SK-N-SH (cell line): ENCODE measurements around the gene PRKCB. TPM values are rescaled to one million over a fixed set of nuclear protein-coding genes. Genes with fewer than 3 reads are reported as not detected.

Source experiments
- CTCF ChIA-PET: fragments of 300-600, 350-600 bp; formaldehyde crosslinking; extraction: SDS; loops from one replicate; lab custom pipeline; 2021; lab: Yijun Ruan, JAX
- POLR2A ChIA-PET: fragments of 350-600 bp; sonication (Branson Sonifier 250); formaldehyde crosslinking; extraction: SDS; loops from one replicate; lab custom pipeline; 2020; ENCODE audit warnings: antibody characterized with exemption, inconsistent platforms; lab: Yijun Ruan, JAX
- DNase-seq: peaks from one replicate; pipeline ENCODE4 v3.0.0; 2012
- H2AFZ ChIP-seq: fragments of 200-600 bp; sonication (generic); 2 replicates; pipeline ENCODE4 v1.8.1; 2016; ENCODE audit warnings: antibody characterized with exemption, mild to moderate bottlenecking, low read depth
- H3F3A ChIP-seq: fragments of 200-600 bp; sonication (generic); replicated peaks from 2 replicates; pipeline ENCODE3; 2016; ENCODE audit warnings: antibody characterized with exemption, mild to moderate bottlenecking; ENCODE audit not compliant: insufficient read depth
- H3K27ac ChIP-seq, 2 experiments: fragments of 200-500 bp in 1 of 2; fragments of 200-600 bp in 1 of 2; sonication (Bioruptor generic) in 1 of 2; sonication (generic), shearing (Covaris generic) in 1 of 2; 2 replicates each; pipeline versions ENCODE4 v1.5.1 to v1.6.1; 2014 to 2016; ENCODE audit warnings: low read depth in 2 of 2, inconsistent platforms in 1 of 2, low read length in 1 of 2, mild to moderate bottlenecking in 1 of 2, mixed read lengths in 1 of 2
- H3K27me3 ChIP-seq: fragments of 200-600 bp; sonication (generic), shearing (Covaris generic); 2 replicates; pipeline ENCODE4 v1.6.1; 2016; ENCODE audit warnings: mixed run types; ENCODE audit not compliant: insufficient read depth
- H3K36me3 ChIP-seq, 2 experiments: fragments of 200-500 bp in 1 of 2; fragments of 200-600 bp in 1 of 2; sonication (Bioruptor generic) in 1 of 2; sonication (generic) in 1 of 2; replicated peaks in 1 of 2; 2 replicates each; pipeline versions ENCODE3 to v1.5.1; 2014 to 2016; ENCODE audit warnings: low read length in 1 of 2, mild to moderate bottlenecking in 1 of 2; ENCODE audit not compliant: insufficient read depth in 2 of 2, control insufficient read depth in 1 of 2
- H3K4me1 ChIP-seq, 2 experiments: fragments of 200-500 bp in 1 of 2; fragments of 200-600 bp in 1 of 2; sonication (Bioruptor generic) in 1 of 2; sonication (generic), shearing (Covaris generic) in 1 of 2; 2 replicates each; pipeline versions ENCODE4 v1.5.1 to v1.6.1; 2014 to 2016; ENCODE audit warnings: low read depth in 1 of 2, low read length in 1 of 2, mixed run types in 1 of 2; ENCODE audit not compliant: insufficient read depth in 2 of 2, control insufficient read depth in 1 of 2
- H3K4me2 ChIP-seq: fragments of 200-600 bp; sonication (generic), shearing (Covaris generic); 2 replicates; pipeline ENCODE4 v1.6.1; 2017; ENCODE audit warnings: mixed run types
- H3K4me3 ChIP-seq, 2 experiments: fragments of 200-500 bp in 1 of 2; fragments of 200-600 bp in 1 of 2; sonication (Bioruptor generic) in 1 of 2; sonication (generic), shearing (Covaris generic) in 1 of 2; 2 replicates each; pipeline versions ENCODE4 v1.5.1 to v1.8.1; 2014 to 2016; ENCODE audit warnings: low read depth in 2 of 2, inconsistent platforms in 1 of 2, low read length in 1 of 2, mild to moderate bottlenecking in 1 of 2, mixed read lengths in 1 of 2, moderate library complexity in 1 of 2
- H3K79me2 ChIP-seq: fragments of 200-600 bp; sonication (generic); 2 replicates; pipeline ENCODE4 v1.8.1; 2017; ENCODE audit warnings: mild to moderate bottlenecking; ENCODE audit not compliant: insufficient read depth
- H3K9ac ChIP-seq: fragments of 200-600 bp; sonication (generic); 2 replicates; pipeline ENCODE4 v1.6.1; 2017; ENCODE audit warnings: mixed run types
- H3K9me2 ChIP-seq: fragments of 200-600 bp; sonication (generic); 2 replicates; pipeline ENCODE4 v1.6.1; 2017; ENCODE audit warnings: mixed run types
- H3K9me3 ChIP-seq: fragments of 200-600 bp; sonication (generic); 2 replicates; pipeline ENCODE4 v1.6.1; 2017; ENCODE audit warnings: mixed run types, mild to moderate bottlenecking, moderate library complexity
- H4K20me1 ChIP-seq: fragments of 200-600 bp; sonication (generic); 2 replicates; pipeline ENCODE4 v1.6.1; 2017; ENCODE audit warnings: mild to moderate bottlenecking, mixed run types; ENCODE audit not compliant: insufficient read depth
- CTCF ChIP-seq: fragments of 200-600 bp; sonication (generic); IDR thresholded peaks from 2 replicates; pipeline ENCODE4 v1.6.1; 2017; ENCODE audit warnings: antibody characterized with exemption, mild to moderate bottlenecking, moderate library complexity
- ELF1 ChIP-seq: IDR thresholded peaks from 2 replicates; pipeline ENCODE4 v1.4.0; 2012
- EP300 ChIP-seq, 2 experiments: IDR thresholded peaks; 2 replicates each; pipeline versions ENCODE4 v1.4.0 to v1.6.1; 2012; ENCODE audit warnings: borderline replicate concordance in 1 of 2, low read depth in 1 of 2, low read length in 1 of 2
- EZH2phosphoT487 ChIP-seq: fragments of 200-600 bp; sonication (generic); IDR thresholded peaks from 2 replicates; pipeline ENCODE4 v1.6.1; 2017; ENCODE audit warnings: low read depth, mixed run types, mild to moderate bottlenecking, antibody characterized with exemption, moderate library complexity, borderline replicate concordance
- FOXJ3 ChIP-seq: sonication (generic); formaldehyde crosslinking; IDR thresholded peaks from 2 replicates; pipeline ENCODE4 v1.5.1; 2020; ENCODE audit warnings: mild to moderate bottlenecking, missing genetic modification reagents
- GATA2 ChIP-seq: sonication (generic); formaldehyde crosslinking; IDR thresholded peaks from 2 replicates; pipeline ENCODE4 v1.5.0; 2020; ENCODE audit warnings: mild to moderate bottlenecking, missing genetic modification reagents
- JUND ChIP-seq: IDR thresholded peaks from 2 replicates; pipeline ENCODE4 v1.4.0; 2012
- MAX ChIP-seq: IDR thresholded peaks from 2 replicates; pipeline ENCODE4 v1.4.0; 2012; ENCODE audit warnings: low read depth
- MEF2A ChIP-seq: IDR thresholded peaks from 2 replicates; pipeline ENCODE4 v1.4.0; 2012; ENCODE audit warnings: low read depth, borderline replicate concordance
- MXI1 ChIP-seq: IDR thresholded peaks from 2 replicates; pipeline ENCODE4 v1.6.1; 2012; ENCODE audit warnings: mild to moderate bottlenecking, low read depth, low read length, improper control_type of control experiment
- NRF1 ChIP-seq: IDR thresholded peaks from 2 replicates; pipeline ENCODE4 v1.6.1; 2012; ENCODE audit warnings: low read depth, mild to moderate bottlenecking, low read length
- POLR2AphosphoS5 ChIP-seq: IDR thresholded peaks from 2 replicates; pipeline ENCODE4 v1.6.1; 2012; ENCODE audit warnings: low read depth, low read length
- RAD21 ChIP-seq: IDR thresholded peaks from 2 replicates; pipeline ENCODE4 v1.6.1; 2012; ENCODE audit warnings: mild to moderate bottlenecking, low read length
- REST ChIP-seq: IDR thresholded peaks from 2 replicates; pipeline ENCODE4 v1.6.1; 2012; ENCODE audit warnings: mild to moderate bottlenecking, low read depth, low read length, moderate library complexity
- SIN3A ChIP-seq: IDR thresholded peaks from 2 replicates; pipeline ENCODE4 v1.6.1; 2012; ENCODE audit warnings: low read depth, mild to moderate bottlenecking, low read length, moderate library complexity, borderline replicate concordance
- SMC3 ChIP-seq: IDR thresholded peaks from 2 replicates; pipeline ENCODE4 v1.6.1; 2012; ENCODE audit warnings: low read depth, low read length, improper control_type of control experiment
- TAF1 ChIP-seq: IDR thresholded peaks from 2 replicates; pipeline ENCODE4 v1.6.1; 2012; ENCODE audit warnings: low read depth, mild to moderate bottlenecking, low read length, moderate library complexity, borderline replicate concordance
- TEAD4 ChIP-seq: IDR thresholded peaks from 2 replicates; pipeline ENCODE4 v1.4.0; 2012; ENCODE audit warnings: mild to moderate bottlenecking, borderline replicate concordance; ENCODE audit not compliant: insufficient read depth
- USF1 ChIP-seq: IDR thresholded peaks from 2 replicates; pipeline ENCODE4 v1.4.0; 2012; ENCODE audit warnings: low read depth, borderline replicate concordance
- ZBTB33 ChIP-seq: IDR thresholded peaks from 2 replicates; pipeline ENCODE4 v1.4.0; 2012; ENCODE audit warnings: low read depth, borderline replicate concordance
- WGBS: methylation state at CpG from one replicate; pipeline ENCODE4 v1.1.6; 2017; ENCODE audit warnings: low lambda C conversion rate; 5-methylcytosine and 5-hydroxymethylcytosine counted together
- polyA plus RNA-seq, 3 experiments: library from polyadenylated mRNA; depleted of rRNA; stranded (reverse); fragments of >200 nt; gene quantifications; 2 replicates each; pipeline ENCODE4 v1.2.3, GENCODE V29; 2012

Gene PRKCB
- polyA plus RNA-seq, 1 of the 3 experiments (the other 2 are of a cell fraction), result 0.12 TPM

GRCh38 chr16:23922406-23922805 is 86.6 kb downstream of the PRKCB start:
- Histone ChIP-seq H3F3A (no peaks in the 10 kb centered on the region), H4K20me1 (no peaks in the 10 kb centered on the region), H3K9me3 (no peaks in the 10 kb centered on the region), H2AFZ (no peak overlapping the region), H3K27me3 (no peaks in the 10 kb centered on the region), H3K4me2 (no peak overlapping the region), H3K79me2 (no peaks in the 10 kb centered on the region), H3K4me1 (no peaks in the 10 kb centered on the region), H3K4me3 (no peak overlapping the region), H3K9ac (no peak overlapping the region), H3K27ac (no peak overlapping the region), H3K36me3 (no peaks in the 10 kb centered on the region), H3K9me2 (no peaks in the 10 kb centered on the region)
- ChIA-PET POLR2A (no interaction called here), CTCF (no interaction called here)
- TF ChIP-seq ELF1 (no peak), SMC3 (no peak), JUND (no peak), TAF1 (no peak), MAX (no peak), RAD21 (no peak), MXI1 (no peak), SIN3A (no peak), USF1 (no peak), EZH2phosphoT487 (no peak)
- DNase-seq, result no peak

GRCh38 chr16:23924128-23924527 is 88.3 kb downstream of the PRKCB start:
- H4K20me1 ChIP-seq, result no peaks in the 10 kb centered on the region
- no peak overlapping the region for H3K4me3 ChIP-seq
- no peaks in the 10 kb centered on the region for H3K4me1 ChIP-seq
- ChIA-PET CTCF (no interaction called here), POLR2A (no interaction called here)
- no peaks in the 10 kb centered on the region for H3K36me3 ChIP-seq
- H3F3A ChIP-seq, result no peaks in the 10 kb centered on the region
- no peak for DNase-seq
- no peak overlapping the region for H3K9ac ChIP-seq
- no peaks in the 10 kb centered on the region for H3K9me2 ChIP-seq
- H3K27ac ChIP-seq, result no peak overlapping the region
- H2AFZ ChIP-seq, result no peak overlapping the region
- no peak overlapping the region for H3K4me2 ChIP-seq
- 26% methylated on average over 8 of the region's 8 CpGs for WGBS
- no peaks in the 10 kb centered on the region for H3K79me2 ChIP-seq
- no peaks in the 10 kb centered on the region for H3K27me3 ChIP-seq
- no peaks in the 10 kb centered on the region for H3K9me3 ChIP-seq
- no peak for TF ChIP-seq GATA2 (CRISPR knock-in tag)
- TF ChIP-seq ZBTB33, result no peak
- no peak for TF ChIP-seq TEAD4
- TF ChIP-seq FOXJ3, result no peak
- TF ChIP-seq TAF1, result no peak
- no peak for TF ChIP-seq REST
- no peak for TF ChIP-seq MEF2A
- no peak for TF ChIP-seq SMC3
- no peak for TF ChIP-seq NRF1
- no peak for TF ChIP-seq RAD21
- TF ChIP-seq MAX, result no peak
- TF ChIP-seq POLR2AphosphoS5, result no peak
- TF ChIP-seq EP300 (IDR thresholded peaks at IDR 0.05; ENCODE audit: borderline replicate concordance in 1 of 2, low read depth in 1 of 2, low read length in 1 of 2), result no peak
- no peak for TF ChIP-seq EZH2phosphoT487
- no peak for TF ChIP-seq CTCF
